ENCODE results near the gene HS3ST4. TPM values are rescaled to one million over a fixed set of nuclear protein-coding genes. Genes with fewer than 3 reads are reported as not detected.

HS3ST4 gene
- total RNA-seq, 2 donors from 2014 or later, result not detected

DNA sequence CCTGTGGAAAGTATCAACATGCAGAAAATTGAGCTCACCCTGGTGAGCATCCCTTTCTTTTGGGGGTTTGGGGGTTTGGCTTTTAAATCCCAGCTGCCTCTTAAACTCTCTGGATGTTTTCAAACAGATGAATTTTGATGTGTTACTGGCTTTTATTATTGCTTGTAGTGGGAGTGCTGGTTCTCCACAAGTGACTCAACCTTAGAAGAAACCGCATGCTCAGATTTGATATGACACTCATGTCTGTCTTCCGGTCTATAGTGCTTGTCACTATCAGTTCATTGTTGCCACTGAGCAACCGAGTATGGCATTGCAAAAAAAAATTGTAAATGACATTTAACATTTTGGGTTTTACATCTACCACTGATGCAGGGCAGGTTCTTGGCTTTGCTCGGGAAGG lies 104.5 kb downstream of the HS3ST4 start:
- ATAC-seq (no peak), DNase-seq (no peak)
- intact Hi-C loops (cut with DNase I), result no loop called here

DNA sequence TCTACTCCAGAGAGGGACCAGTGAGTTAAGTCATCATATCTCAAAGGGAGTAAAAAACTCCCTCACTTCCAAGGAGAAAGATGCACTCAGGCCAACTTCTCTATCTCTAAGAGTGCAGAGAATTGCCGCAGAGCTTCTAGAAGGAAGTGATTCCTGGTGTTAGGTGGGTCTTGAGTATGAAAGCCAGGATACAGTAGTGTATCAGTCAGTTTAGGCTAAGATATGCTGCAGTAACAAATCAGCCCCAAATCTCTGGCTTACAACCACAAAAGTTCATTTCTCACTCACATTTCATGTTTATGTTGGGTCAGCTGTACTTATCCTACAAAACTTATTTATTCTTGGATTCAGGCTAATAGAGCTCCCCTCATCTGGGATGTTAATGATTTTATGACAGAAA lies 106.3 kb downstream of the HS3ST4 start:
- intact Hi-C loops (cut with DNase I), result no loop called here
- no peak for ATAC-seq
- no peak for DNase-seq

DNA sequence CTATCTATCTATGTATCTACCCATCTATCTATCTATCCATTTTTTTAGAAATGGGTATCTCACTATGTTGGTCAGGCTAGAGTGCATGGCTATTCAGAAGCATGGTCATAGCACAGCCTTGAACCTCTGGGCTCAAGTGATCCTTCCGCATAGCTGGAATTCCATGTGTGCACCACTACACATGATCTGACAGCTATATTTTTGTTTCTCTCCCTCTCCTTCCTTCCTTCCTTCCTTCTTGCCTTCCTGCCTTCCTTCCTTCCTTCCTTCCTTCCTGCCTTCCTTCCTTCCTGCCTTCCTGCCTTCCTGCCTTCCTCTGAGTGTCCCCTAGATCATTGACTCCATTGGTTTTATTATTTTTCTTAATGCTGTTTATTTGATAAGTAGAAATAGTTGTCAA lies 108.1 kb downstream of the HS3ST4 start:
- ATAC-seq, result no peak
- intact Hi-C loops (cut with DNase I), result no loop called here
- no peak for DNase-seq

DNA sequence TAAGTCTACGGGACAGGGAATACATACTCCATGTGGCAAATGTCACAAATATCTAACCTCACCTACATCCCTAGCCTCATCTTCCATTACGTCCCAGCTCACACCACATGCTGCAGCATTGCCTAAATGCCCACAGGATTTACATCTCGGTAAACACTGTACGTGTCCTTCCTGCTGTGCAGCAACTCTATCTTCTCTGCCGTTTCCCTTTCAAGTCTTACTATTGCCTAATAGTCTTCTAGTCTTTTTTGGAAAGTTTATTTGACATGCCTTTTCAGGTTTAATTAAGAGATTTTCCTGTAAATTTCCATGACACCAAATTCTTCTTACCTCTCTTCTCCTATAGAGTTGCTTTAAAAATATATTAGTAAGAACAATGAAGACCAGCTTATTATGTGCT lies 120.5 kb downstream of the HS3ST4 start:
- no peak for DNase-seq
- ATAC-seq, result no peak
- intact Hi-C loops (cut with DNase I), result no loop called here

DNA sequence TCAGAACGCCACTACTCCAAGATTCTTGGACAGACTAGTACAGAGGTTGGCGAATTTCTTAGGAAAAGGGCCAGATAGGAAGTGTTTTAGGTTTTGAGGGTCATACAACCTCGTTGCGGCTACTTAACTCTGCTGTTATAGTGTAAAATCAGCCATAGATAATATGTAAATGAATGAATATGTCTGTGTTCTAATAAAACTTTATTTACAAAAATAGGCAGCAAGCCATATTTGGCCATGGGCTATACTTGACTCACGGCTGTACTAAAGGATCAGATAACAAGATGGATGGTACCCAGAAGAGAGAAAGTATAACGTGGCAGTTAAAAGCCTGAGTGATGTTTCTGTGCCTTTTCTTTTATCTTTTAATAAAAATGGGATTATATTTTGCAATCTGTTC lies 125.5 kb downstream of the HS3ST4 start:
- ATAC-seq, result no peak
- DNase-seq, result no peak

DNA sequence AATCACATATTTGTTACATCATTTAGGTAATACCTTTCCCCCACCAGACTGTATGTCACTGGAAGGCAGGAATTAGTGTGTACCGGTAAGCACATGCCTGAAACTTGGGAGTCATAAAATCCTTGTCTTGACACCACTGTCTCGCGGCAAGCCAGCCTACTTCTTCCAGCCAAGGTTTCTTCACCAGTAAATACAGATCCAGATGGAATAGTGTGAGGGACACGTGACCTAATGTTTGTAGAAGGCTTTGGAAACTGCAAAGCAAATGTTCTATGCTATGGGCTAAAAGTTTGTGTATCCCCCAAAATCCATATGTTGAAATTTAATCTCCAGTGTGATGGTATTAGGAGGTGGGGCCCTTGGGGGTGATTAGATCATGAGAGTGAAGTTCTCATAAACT lies 126.1 kb downstream of the HS3ST4 start:
- ATAC-seq (no peak), DNase-seq (no peak)
- intact Hi-C loops (cut with DNase I), result no loop called here

More for the DNA sequence above, 125.5 kb downstream of the HS3ST4 start:
- intact Hi-C loops (cut with DNase I), result no loop called here

DNA sequence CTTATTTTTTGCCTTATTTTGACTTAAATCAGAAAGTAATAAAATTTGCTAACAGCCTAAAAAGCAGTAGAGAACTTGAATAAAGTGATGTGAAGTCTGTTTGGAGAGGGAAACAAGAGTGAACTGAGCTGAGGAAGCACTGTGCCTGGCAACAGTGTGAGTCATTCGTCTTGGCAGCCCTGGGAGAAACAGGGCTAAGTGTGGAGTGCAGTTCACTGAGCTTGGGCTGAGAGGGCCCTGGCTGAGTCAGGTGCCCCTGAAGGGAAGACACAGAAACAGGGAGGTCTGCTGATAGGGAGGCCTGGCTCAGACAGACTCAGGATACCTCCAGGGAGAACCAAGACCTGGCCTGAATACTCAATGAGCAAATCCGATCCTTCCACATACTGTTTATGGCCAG lies 132.1 kb downstream of the HS3ST4 start:
- ATAC-seq, result peak in 1 of 2 donors; percentile 94
- intact Hi-C loops (cut with DNase I), result no loop called here
- DNase-seq, result no peak

DNA sequence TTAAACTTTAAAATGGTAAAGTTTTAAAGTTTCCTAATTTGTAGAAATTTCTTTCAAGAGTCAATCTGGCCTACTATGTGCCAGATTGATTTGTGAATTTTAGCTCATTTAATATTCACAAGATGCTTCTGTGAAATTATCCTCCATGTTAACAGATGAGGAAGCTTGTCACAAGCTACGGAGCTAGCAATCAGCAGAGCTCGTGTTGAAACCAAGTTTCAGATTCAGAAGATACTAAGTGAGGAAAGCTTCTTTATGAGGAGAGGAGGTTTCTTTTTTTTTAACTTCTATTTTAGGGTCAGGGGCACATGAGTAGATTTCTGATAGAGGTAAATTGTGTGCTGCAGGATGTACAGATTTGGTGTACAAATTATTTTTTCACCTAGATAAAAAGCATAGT lies 135.9 kb downstream of the HS3ST4 start:
- ATAC-seq, result no peak
- no peak for DNase-seq
- intact Hi-C loops (cut with DNase I), result no loop called here

DNA sequence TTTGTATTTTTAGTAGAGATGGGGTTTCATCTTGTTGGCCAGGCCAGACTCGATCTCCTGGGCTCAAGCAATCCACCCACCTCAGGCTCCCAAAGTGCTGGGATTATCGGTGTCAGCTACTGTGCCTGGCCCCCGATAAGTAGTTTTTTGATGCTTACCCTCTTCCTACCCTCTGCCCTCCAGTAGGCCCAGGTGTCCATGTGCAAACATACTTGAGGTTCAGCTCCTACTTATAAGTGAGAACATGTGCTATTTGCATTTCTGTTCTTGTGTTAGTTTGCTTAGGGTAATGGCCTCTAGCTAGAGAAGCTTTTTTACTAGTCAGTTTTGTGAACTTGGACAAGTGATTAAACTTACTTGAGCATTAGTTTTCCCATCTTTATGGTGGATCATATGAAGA lies 136.8 kb downstream of the HS3ST4 start:
- ATAC-seq, result no peak
- intact Hi-C loops (cut with DNase I), result no loop called here
- DNase-seq, result no peak

DNA sequence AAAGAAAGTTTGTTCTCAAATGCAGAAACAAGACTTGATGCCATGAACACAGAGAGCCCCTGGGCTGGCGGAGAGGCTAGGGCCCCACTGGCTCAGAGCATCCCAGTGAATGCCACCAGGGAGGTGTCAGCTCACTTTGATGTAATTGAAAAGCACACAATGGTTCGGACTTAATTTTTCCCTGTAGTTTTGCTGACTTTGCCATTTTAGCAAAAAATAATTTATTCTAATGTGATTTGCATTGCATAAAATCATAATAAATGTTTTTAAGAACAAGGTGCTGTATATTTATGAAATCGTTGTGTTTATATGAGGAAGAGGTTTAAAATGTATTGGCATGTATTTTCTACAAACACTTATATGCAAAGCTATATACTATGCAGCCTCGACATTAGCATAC lies 140.5 kb downstream of the HS3ST4 start:
- intact Hi-C loops (cut with DNase I), result loop anchor here in 1 of 2 donors (10.0 kb wide), 1 partner anchor 1623 kb away; no protein-coding TSS in a partner anchor
- ATAC-seq (no peak), DNase-seq (no peak)

DNA sequence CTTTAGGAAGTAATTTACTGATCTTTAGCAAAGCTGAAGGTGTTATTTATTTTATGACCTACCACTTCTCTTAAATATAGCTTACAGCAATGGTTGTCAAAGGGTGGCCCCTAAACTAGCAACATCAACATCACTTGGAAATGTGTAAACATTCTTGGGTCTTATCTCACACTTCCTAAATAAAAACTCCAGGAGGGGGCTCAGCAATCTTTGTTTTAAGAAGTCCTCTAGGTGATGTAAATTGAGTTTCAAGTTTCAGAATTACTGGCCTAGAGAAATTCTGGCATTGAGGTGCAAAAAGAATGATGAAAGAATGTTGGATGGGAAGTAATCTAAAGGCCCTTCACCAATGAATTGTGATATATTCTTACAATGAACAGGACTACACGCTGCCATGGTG lies 142.3 kb downstream of the HS3ST4 start:
- ATAC-seq, result no peak

DNA sequence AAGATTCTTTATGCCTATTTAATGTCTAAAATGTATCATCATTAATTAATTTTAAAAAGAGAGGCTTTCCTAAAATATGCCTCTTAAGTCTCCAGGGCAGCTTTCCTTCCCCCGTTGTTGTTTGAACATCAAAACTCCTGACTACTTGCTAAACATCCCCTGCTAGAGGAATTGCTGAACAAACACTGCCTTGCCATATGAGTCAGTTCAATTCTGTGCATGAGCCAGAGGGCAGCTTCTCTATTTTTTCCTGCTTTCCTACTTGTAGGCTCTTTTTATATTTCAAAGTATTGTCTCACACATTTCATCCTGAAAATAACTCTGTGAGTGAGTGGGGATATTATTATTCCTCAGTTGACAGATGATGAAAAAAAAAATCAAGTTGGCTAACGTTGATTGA lies 143.4 kb downstream of the HS3ST4 start:
- ATAC-seq, result no peak
- intact Hi-C loops (cut with DNase I), result loop anchor here (5.0 to 10.0 kb wide), 2 partner anchors 1620 to 1622 kb away; no protein-coding TSS in a partner anchor
- DNase-seq, result no peak

More for the DNA sequence above, 142.3 kb downstream of the HS3ST4 start:
- DNase-seq, result no peak
- intact Hi-C loops (cut with DNase I), result loop anchor here in 1 of 2 donors (10.0 kb wide), 1 partner anchor 1621 kb away; no protein-coding TSS in a partner anchor

DNA sequence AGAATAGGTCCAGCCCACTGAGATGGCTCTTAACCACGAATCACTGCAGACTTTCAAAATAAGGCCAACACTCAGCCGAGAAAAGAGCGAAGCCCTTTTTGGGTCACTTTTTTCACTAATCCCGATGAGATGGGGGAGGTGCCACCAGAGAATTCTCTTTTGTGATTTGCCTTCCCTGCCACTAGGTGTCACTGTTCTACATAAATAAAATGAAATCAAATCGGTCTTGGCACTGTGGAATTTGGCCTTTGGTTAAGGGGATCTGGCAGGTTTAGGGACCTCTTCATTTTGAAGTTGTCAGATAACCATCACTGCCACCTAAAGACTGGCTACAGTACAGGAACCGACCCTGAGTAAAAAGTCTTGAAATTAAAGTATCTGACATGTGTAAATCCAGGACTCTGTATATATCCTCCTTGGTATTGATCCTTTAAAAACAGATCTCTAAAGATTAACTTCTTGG lies 147.0 kb downstream of the HS3ST4 start:
- ATAC-seq (peak in 1 of 2 donors; percentile 34), DNase-seq (no peak)
- intact Hi-C loops (cut with DNase I), result loop anchor here (5.0 to 10.0 kb wide), 2 partner anchors 1616 to 1619 kb away; no protein-coding TSS in a partner anchor

DNA sequence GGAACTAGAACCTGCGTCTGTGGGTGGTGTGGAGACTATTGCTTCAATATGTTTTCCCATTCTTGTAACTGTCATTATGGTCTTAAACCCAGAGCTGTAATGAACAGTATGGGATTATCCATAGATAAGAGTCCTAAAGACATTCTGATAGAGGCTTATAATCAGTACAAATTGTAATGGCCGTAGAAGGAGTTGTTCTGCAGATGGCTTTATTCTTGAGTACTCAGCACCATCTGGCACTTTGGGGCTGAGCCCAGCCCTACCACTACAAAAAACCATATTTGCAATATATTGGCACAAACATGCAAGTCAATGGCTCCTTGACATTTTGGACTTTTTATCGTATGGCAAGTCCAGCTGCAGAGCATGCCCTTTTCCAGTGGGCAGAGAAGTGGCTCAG lies 150.0 kb downstream of the HS3ST4 start:
- intact Hi-C loops (cut with DNase I), result loop anchor here in 1 of 2 donors (5.0 kb wide), 1 partner anchor 1266 kb away; no protein-coding TSS in a partner anchor
- no peak for DNase-seq
- ATAC-seq, result no peak

DNA sequence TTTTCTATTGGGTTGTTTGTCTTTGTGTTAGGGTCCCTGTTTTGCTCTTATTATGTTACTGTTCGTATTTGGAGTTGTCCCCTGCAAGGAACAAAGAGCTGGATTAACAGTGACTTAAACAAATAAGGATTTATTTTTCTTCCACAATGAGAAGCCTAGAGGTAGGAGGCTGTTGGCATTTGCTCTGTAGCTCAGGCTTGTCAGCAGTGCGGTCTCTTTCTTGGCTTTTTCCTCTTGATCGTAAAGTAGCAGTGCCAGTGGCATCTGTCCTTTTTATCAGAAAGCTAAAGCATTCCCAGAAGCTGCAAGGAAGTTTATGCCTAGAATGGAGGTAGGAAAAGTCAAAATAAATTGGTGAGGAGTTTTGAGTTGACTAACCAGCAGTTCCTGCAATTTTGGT lies 154.1 kb downstream of the HS3ST4 start:
- DNase-seq (no peak), ATAC-seq (no peak)
- intact Hi-C loops (cut with DNase I), result no loop called here

DNA sequence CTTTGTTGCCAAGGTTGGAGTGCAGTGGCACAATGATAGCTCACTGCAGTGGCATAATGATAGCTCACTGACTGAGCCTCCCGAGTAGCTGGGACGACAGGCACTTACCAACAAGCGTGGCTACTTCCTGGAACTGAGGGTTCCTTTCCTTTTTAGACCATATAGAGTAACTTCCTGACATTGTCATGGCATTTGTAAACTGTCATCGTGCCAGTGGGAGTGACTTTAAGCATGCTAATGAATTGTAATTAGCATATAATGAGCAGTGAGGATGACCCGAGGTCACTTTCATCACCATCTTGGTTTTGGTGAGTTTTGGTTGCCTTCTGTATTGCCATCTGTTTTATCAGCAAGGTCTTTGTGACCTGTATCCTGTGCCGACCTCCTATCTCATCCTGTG lies 162.4 kb downstream of the HS3ST4 start:
- intact Hi-C loops (cut with DNase I), result no loop called here
- no peak for DNase-seq
- no peak for ATAC-seq

DNA sequence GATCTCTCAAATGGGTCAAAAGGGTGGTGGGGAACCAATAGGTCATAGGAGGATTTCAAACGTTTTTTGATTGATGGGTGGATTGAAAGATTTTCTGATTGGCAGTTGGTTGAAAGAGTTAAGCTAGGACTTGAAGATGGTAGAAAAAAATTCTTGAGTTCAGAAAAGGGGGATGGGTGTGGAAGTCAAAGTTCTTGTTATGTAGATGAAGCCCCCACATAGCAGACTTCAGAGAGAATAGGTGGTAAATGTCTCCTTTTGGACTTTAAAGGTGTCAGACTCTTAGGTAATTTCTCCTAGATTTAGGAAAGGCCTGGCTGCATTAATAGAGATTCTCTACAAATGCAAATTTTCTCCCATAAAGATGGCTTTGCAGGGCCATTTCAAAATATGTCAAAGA lies 163.3 kb downstream of the HS3ST4 start:
- intact Hi-C loops (cut with DNase I), result no loop called here
- no peak for ATAC-seq
- no peak for DNase-seq

DNA sequence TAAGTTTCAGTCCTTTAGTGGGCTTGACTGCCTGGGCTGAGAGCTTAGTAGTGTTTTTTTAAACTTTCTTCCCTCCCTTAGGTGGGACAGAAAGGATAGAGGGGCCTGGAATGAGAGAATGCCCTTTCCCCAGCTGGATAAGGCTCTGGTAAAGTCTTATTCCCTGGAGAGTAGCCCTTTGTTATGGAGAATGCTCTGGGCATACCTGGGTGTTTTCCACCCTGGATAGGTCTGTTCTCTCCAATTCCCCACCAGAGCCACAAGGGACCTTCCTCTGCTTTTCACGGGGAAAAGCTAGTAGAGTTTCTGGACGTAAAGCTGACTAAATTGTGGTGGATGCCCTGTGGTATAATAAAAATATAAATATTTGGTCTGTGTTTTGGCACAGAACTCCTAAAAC lies 164.1 kb downstream of the HS3ST4 start:
- DNase-seq (no peak), ATAC-seq (no peak)
- intact Hi-C loops (cut with DNase I), result no loop called here

DNA sequence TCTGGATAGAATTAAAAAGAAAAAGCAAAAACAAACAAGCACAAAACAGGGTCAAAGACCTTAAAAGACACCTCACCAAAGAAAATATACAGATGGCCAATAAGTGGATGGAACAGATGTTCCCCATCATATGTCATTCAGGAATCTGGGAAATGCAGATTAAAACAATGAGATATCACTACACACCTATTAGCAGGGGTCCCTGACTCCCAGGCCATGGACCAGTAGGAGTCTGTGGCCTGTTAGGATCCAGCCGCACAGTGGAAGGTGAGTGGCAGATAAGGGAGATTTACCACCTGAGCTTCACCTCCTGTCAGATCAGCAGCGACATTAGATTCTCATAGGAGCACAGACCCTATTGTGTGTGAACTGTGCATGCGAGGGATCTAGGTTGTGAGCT lies 167.9 kb downstream of the HS3ST4 start:
- intact Hi-C loops (cut with DNase I), result no loop called here
- ATAC-seq (no peak), DNase-seq (no peak)

DNA sequence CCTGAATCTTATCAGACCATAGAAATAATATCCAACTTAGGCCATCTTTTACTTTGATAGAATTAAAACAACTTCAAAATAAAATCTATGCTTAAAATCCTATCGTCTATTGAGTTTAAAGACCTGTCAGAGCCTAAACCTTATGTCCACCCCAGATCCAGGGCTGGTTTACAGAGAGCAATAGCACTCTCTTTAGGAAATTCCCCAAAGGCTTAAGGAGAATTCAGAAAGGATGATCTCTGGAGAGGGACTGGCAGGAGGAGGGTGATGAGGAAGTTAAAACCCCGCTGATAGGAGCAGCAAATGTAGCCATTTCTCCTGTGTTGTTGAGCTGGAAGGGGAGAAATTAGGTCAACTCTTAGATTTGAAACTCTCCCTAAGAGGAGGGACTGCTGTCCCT lies 175.3 kb downstream of the HS3ST4 start:
- intact Hi-C loops (cut with DNase I), result no loop called here

DNA sequence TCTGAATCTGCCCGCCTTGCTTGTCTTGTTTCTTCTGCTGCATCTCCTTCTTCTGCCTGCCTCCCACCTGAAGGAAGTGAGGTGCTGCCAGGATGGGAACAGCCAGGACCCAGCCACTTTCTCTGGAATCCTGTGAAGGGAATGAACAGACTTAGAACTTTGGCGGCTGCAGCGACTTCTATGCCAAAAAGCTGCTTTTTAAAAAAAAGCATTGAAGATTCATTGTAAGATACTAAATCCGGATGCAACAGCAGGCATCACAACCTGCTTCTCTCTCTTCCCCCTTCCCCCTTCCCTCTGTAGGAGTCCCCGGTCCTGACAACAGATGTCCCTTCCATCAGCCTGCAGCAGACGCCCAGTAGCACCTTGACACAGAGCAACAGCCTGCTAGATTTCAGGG lies 176.3 kb downstream of the HS3ST4 start:
- DNase-seq (no peak), ATAC-seq (no peak)
- intact Hi-C loops (cut with DNase I), result no loop called here

More for the DNA sequence above, 175.3 kb downstream of the HS3ST4 start:
- DNase-seq (no peak), ATAC-seq (no peak)

Data from left cardiac atrium (tissue), 4 donors.